Measurements from ENCODE around the gene RPGR.

RPGR gene

GRCh38 chrX:38342853-38343778, 15.8 kb upstream of the RPGR start:
- Mint-ChIP-seq H3K27me3 (peaks cover 8% of the 10 kb centered on the region), H3K27ac (no peak overlapping the region), H3K36me3 (no peaks in the 10 kb centered on the region), H3K9me3 (ENCODE audit: low read depth) (no peaks in the 10 kb centered on the region), H3K4me1 (ENCODE audit: low read depth) (no peaks in the 10 kb centered on the region), H3K4me3 (no peak overlapping the region)

GRCh38 chrX:38341442-38341841, 14.1 kb upstream of the RPGR start:
- peaks cover 8% of the 10 kb centered on the region for H3K27me3 Mint-ChIP-seq
- H3K27ac Mint-ChIP-seq: no peak overlapping the region
- no peaks in the 10 kb centered on the region for H3K9me3 Mint-ChIP-seq (ENCODE audit: low read depth)
- H3K4me1 Mint-ChIP-seq (ENCODE audit: low read depth): no peaks in the 10 kb centered on the region
- no peak overlapping the region for H3K4me3 Mint-ChIP-seq
- H3K36me3 Mint-ChIP-seq: no peaks in the 10 kb centered on the region

- Mint-ChIP-seq H3K9me3 (ENCODE audit: low read depth) (no peaks in the 10 kb centered on the region), H3K36me3 (no peaks in the 10 kb centered on the region), H3K4me3 (no peak overlapping the region), H3K27ac (no peak overlapping the region), H3K4me1 (ENCODE audit: low read depth) (no peaks in the 10 kb centered on the region), H3K27me3 (peaks cover 4% of the 10 kb centered on the region)
Measured at GRCh38 chrX:38336538-38337240, 9.4 kb upstream of the RPGR start.

GRCh38 chrX:38335382-38335781, 8.1 kb upstream of the RPGR start:
- no peaks in the 10 kb centered on the region for H3K4me1 Mint-ChIP-seq (ENCODE audit: low read depth)
- no peak overlapping the region for H3K27ac Mint-ChIP-seq
- no peak overlapping the region for H3K4me3 Mint-ChIP-seq
- no peaks in the 10 kb centered on the region for H3K9me3 Mint-ChIP-seq (ENCODE audit: low read depth)
- H3K36me3 Mint-ChIP-seq: no peaks in the 10 kb centered on the region
- H3K27me3 Mint-ChIP-seq: peaks cover 2% of the 10 kb centered on the region

- no peak overlapping the region for H3K27ac Mint-ChIP-seq
- peaks cover 2% of the 10 kb centered on the region for H3K27me3 Mint-ChIP-seq
- H3K4me3 Mint-ChIP-seq: no peak overlapping the region
- peaks cover 7% of the 10 kb centered on the region for H3K4me1 Mint-ChIP-seq (ENCODE audit: low read depth)
- H3K9me3 Mint-ChIP-seq (ENCODE audit: low read depth): no peaks in the 10 kb centered on the region
- no peaks in the 10 kb centered on the region for H3K36me3 Mint-ChIP-seq
Measured at GRCh38 chrX:38332505-38332904, 5.2 kb upstream of the RPGR start.

- no peaks in the 10 kb centered on the region for H3K9me3 Mint-ChIP-seq (ENCODE audit: low read depth)
- peak overlapping the region; percentile 84 for H3K27ac Mint-ChIP-seq
- H3K27me3 Mint-ChIP-seq: no peaks in the 10 kb centered on the region
- no peaks in the 10 kb centered on the region for H3K36me3 Mint-ChIP-seq
- peak overlapping the region; percentile 92 for H3K4me3 Mint-ChIP-seq
- peaks cover 23% of the 10 kb centered on the region for H3K4me1 Mint-ChIP-seq (ENCODE audit: low read depth)
Measured at GRCh38 chrX:38327775-38328081, 419 bp upstream of the RPGR start.

GRCh38 chrX:38326086-38326485, 1.2 kb downstream of the RPGR start:
- peak overlapping the region; percentile 92 for H3K4me3 Mint-ChIP-seq
- H3K27ac Mint-ChIP-seq: no peak overlapping the region
- H3K36me3 Mint-ChIP-seq: no peaks in the 10 kb centered on the region
- H3K9me3 Mint-ChIP-seq (ENCODE audit: low read depth): no peaks in the 10 kb centered on the region
- peaks cover 25% of the 10 kb centered on the region for H3K4me1 Mint-ChIP-seq (ENCODE audit: low read depth)
- no peaks in the 10 kb centered on the region for H3K27me3 Mint-ChIP-seq

GRCh38 chrX:38320819-38321218, 6.5 kb downstream of the RPGR start:
- Mint-ChIP-seq H3K36me3 (no peaks in the 10 kb centered on the region), H3K27ac (no peak overlapping the region), H3K4me1 (ENCODE audit: low read depth) (peaks cover 11% of the 10 kb centered on the region), H3K4me3 (no peak overlapping the region), H3K27me3 (no peaks in the 10 kb centered on the region), H3K9me3 (ENCODE audit: low read depth) (no peaks in the 10 kb centered on the region)

- Mint-ChIP-seq H3K4me1 (ENCODE audit: low read depth) (peaks cover 2% of the 10 kb centered on the region), H3K9me3 (ENCODE audit: low read depth) (no peaks in the 10 kb centered on the region), H3K27ac (no peak overlapping the region), H3K27me3 (no peaks in the 10 kb centered on the region), H3K36me3 (peaks cover 2% of the 10 kb centered on the region), H3K4me3 (no peak overlapping the region)
Measured at GRCh38 chrX:38318606-38319005, 8.7 kb downstream of the RPGR start.

- Mint-ChIP-seq H3K4me1 (ENCODE audit: low read depth) (peaks cover 2% of the 10 kb centered on the region), H3K9me3 (ENCODE audit: low read depth) (no peaks in the 10 kb centered on the region), H3K4me3 (no peak overlapping the region), H3K27ac (no peak overlapping the region), H3K27me3 (no peaks in the 10 kb centered on the region), H3K36me3 (peaks cover 2% of the 10 kb centered on the region)
Measured at GRCh38 chrX:38318196-38318595, 9.1 kb downstream of the RPGR start.

GRCh38 chrX:38315186-38315585, 12.1 kb downstream of the RPGR start:
- no peaks in the 10 kb centered on the region for H3K27me3 Mint-ChIP-seq
- H3K9me3 Mint-ChIP-seq (ENCODE audit: low read depth): no peaks in the 10 kb centered on the region
- H3K36me3 Mint-ChIP-seq: peaks cover 2% of the 10 kb centered on the region
- H3K4me1 Mint-ChIP-seq (ENCODE audit: low read depth): no peaks in the 10 kb centered on the region
- no peak overlapping the region for H3K4me3 Mint-ChIP-seq
- H3K27ac Mint-ChIP-seq: no peak overlapping the region

GRCh38 chrX:38313190-38313589, 14.1 kb downstream of the RPGR start:
- H3K36me3 Mint-ChIP-seq: peaks cover 2% of the 10 kb centered on the region
- H3K27ac Mint-ChIP-seq: no peak overlapping the region
- no peak overlapping the region for H3K4me3 Mint-ChIP-seq
- no peaks in the 10 kb centered on the region for H3K4me1 Mint-ChIP-seq (ENCODE audit: low read depth)
- no peaks in the 10 kb centered on the region for H3K9me3 Mint-ChIP-seq (ENCODE audit: low read depth)
- no peaks in the 10 kb centered on the region for H3K27me3 Mint-ChIP-seq

GRCh38 chrX:38312436-38312835, 14.9 kb downstream of the RPGR start:
- no peak overlapping the region for H3K27ac Mint-ChIP-seq
- no peak overlapping the region for H3K4me3 Mint-ChIP-seq
- H3K4me1 Mint-ChIP-seq (ENCODE audit: low read depth): no peaks in the 10 kb centered on the region
- H3K9me3 Mint-ChIP-seq (ENCODE audit: low read depth): no peaks in the 10 kb centered on the region
- peaks cover 2% of the 10 kb centered on the region for H3K36me3 Mint-ChIP-seq
- H3K27me3 Mint-ChIP-seq: no peaks in the 10 kb centered on the region

GRCh38 chrX:38311743-38312142, 15.6 kb downstream of the RPGR start:
- H3K4me3 Mint-ChIP-seq: no peak overlapping the region
- no peaks in the 10 kb centered on the region for H3K27me3 Mint-ChIP-seq
- no peak overlapping the region for H3K27ac Mint-ChIP-seq
- peaks cover 2% of the 10 kb centered on the region for H3K36me3 Mint-ChIP-seq
- H3K9me3 Mint-ChIP-seq (ENCODE audit: low read depth): no peaks in the 10 kb centered on the region
- no peaks in the 10 kb centered on the region for H3K4me1 Mint-ChIP-seq (ENCODE audit: low read depth)

GRCh38 chrX:38305971-38306370, 21.3 kb downstream of the RPGR start:
- H3K4me1 Mint-ChIP-seq (ENCODE audit: low read depth): no peaks in the 10 kb centered on the region
- H3K9me3 Mint-ChIP-seq (ENCODE audit: low read depth): no peaks in the 10 kb centered on the region
- H3K27ac Mint-ChIP-seq: no peak overlapping the region
- no peaks in the 10 kb centered on the region for H3K27me3 Mint-ChIP-seq
- no peak overlapping the region for H3K4me3 Mint-ChIP-seq
- H3K36me3 Mint-ChIP-seq: peaks cover 3% of the 10 kb centered on the region

All from activated naive CD8-positive, alpha-beta T cell (primary cell).